Large intestine (tissue), 3 donors: ENCODE data around the gene GPR173. TPM values are rescaled to one million over a fixed set of nuclear protein-coding genes. Genes with fewer than 3 reads are reported as not detected.
A peak's percentile ranks its signal among the peaks of the same experiment; 100 is the strongest.

Experiments used
- DNase-seq, 2 donors: peaks; one replicate each; pipeline versions ENCODE4 v3.0.0 to v3.0.0-alpha.2; 2013
- H3K27ac ChIP-seq: one replicate; pipeline ENCODE4 v1.5.1; 2013; ENCODE audit warnings: low read length
- H3K27me3 ChIP-seq: 2 replicates; pipeline ENCODE4 v1.6.1; 2013; ENCODE audit warnings: low read length; ENCODE audit not compliant: control insufficient read depth, insufficient read depth
- H3K36me3 ChIP-seq: 2 replicates; pipeline ENCODE4 v1.6.1; 2013; ENCODE audit warnings: low read length; ENCODE audit not compliant: control insufficient read depth, insufficient read depth
- H3K4me1 ChIP-seq: one replicate; pipeline ENCODE4 v1.6.1; 2013; ENCODE audit warnings: low read length; ENCODE audit not compliant: control insufficient read depth, insufficient read depth
- H3K4me3 ChIP-seq: one replicate; pipeline ENCODE4 v1.5.1; 2013; ENCODE audit warnings: low read length
- H3K9me3 ChIP-seq: one replicate; pipeline ENCODE4 v1.6.1; 2013; ENCODE audit warnings: mild to moderate bottlenecking, low read depth, low read length, moderate library complexity; ENCODE audit not compliant: control insufficient read depth
- WGBS: methylation state at CpG from one replicate; pipeline ENCODE4 v1.1.5; 2013; ENCODE audit warnings: low lambda C conversion rate; ENCODE audit not compliant: insufficient coverage; 5-methylcytosine and 5-hydroxymethylcytosine counted together
- polyA plus RNA-seq: library from polyadenylated mRNA; unstranded; fragments of 120-200 nt; gene quantifications from one replicate; pipeline ENCODE4 v1.2.1, GENCODE V29; 2013

The GPR173 gene
- polyA plus RNA-seq, 1 donor = 7.8 TPM

- H3K4me3 ChIP-seq = peak overlapping the region; percentile 52
- 0% methylated on average over 1 of the region's 11 CpGs for WGBS
- DNase-seq = peak in 1 of 2 donors; percentile 42
- H3K27me3 ChIP-seq = no peaks in the 10 kb centered on the region
- H3K9me3 ChIP-seq = no peaks in the 10 kb centered on the region
- H3K36me3 ChIP-seq = peaks cover 19% of the 10 kb centered on the region
- no peaks in the 10 kb centered on the region for H3K4me1 ChIP-seq
- H3K27ac ChIP-seq = peak overlapping the region; percentile 54
These were observed 40.7 kb downstream of the GPR173 start for GRCh38 chrX:53089224-53089842.

GRCh38 chrX:53089925-53090324 lies 41.3 kb downstream of the GPR173 start:
- no peak overlapping the region for H3K4me3 ChIP-seq
- H3K27ac ChIP-seq = no peak overlapping the region
- WGBS = no CpG with 5 or more reads among the region's 2 CpGs
- H3K36me3 ChIP-seq = peaks cover 15% of the 10 kb centered on the region
- no peaks in the 10 kb centered on the region for H3K4me1 ChIP-seq
- no peaks in the 10 kb centered on the region for H3K9me3 ChIP-seq
- no peaks in the 10 kb centered on the region for H3K27me3 ChIP-seq
- DNase-seq = no peak

- Histone ChIP-seq H3K27me3 (no peaks in the 10 kb centered on the region), H3K4me3 (no peak overlapping the region), H3K36me3 (peaks cover 3% of the 10 kb centered on the region), H3K4me1 (no peaks in the 10 kb centered on the region), H3K9me3 (no peaks in the 10 kb centered on the region), H3K27ac (no peak overlapping the region)
- no peak for DNase-seq
- no CpG with 5 or more reads among the region's 2 CpGs for WGBS
These were observed 42.8 kb downstream of the GPR173 start for GRCh38 chrX:53091354-53091753.

DNA sequence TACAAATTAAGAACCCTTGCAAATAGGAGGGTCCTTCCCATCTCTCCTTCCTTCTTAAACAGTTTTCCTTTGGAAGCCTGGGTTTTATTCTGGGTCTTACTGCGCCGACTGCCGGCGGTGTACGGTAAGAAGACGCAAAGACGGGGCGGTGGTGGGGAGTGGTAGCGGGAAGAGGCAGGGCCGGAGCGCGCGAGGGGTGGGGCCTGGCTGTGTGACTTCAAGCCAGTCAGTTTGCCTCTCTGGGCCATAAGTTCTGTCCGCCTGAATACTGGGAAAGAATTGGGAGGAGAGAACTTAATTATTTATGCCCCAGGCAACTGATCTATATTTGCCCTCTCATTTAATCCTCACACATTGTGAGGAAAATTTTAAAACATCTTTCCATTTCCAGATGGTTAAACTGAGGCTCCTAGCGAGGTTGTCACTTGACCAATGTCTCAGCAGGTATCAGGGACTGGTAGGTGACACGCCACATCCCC lies 44.6 kb downstream of the GPR173 start:
- peak overlapping the region; percentile 89 for H3K27ac ChIP-seq
- WGBS = no CpG with 5 or more reads among the region's 16 CpGs
- DNase-seq = peak; percentile 51 to 69
- no peaks in the 10 kb centered on the region for H3K9me3 ChIP-seq
- no peaks in the 10 kb centered on the region for H3K36me3 ChIP-seq
- H3K4me3 ChIP-seq = peak overlapping the region; percentile 50
- H3K4me1 ChIP-seq = no peaks in the 10 kb centered on the region
- H3K27me3 ChIP-seq = no peaks in the 10 kb centered on the region

GRCh38 chrX:53093748-53094581 lies 45.4 kb downstream of the GPR173 start, which contains the start of gene KANTR:
TSS of gene KANTR (plus strand) at chrX:53094142. CDS start at chrX:53124273, 30,131 bp downstream.
- Histone ChIP-seq H3K27ac (peak within 1 kb of the TSS; percentile 89), H3K4me3 (peak within 1 kb of the TSS; percentile 79), H3K4me1 (no peaks in the 10 kb centered on the region), H3K9me3 (no peaks in the 10 kb centered on the region), H3K36me3 (no peaks in the 10 kb centered on the region), H3K27me3 (no peaks in the 10 kb centered on the region)
- peak; percentile 87 to 95 for DNase-seq
- WGBS = no CpG with 5 or more reads among the region's 67 CpGs

DNA sequence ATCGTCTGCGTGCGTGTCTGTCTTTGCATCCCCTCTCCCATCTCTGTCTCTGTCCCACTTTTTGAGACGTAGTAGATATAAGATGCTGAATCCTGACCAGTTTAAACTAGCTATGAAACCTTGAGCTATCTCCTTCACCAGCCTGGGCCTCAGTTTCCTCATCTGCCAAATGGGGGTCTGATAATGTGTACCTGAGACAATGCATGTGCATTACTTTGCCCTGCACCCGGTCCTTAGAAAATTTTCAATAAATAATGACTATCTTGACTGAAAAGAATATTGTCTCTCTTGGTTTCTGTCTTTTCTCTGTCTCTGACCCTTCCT lies 46.0 kb downstream of the GPR173 start:
- H3K9me3 ChIP-seq = no peaks in the 10 kb centered on the region
- DNase-seq = no peak
- H3K4me1 ChIP-seq = no peaks in the 10 kb centered on the region
- H3K27ac ChIP-seq = peak overlapping the region; percentile 89
- no peaks in the 10 kb centered on the region for H3K27me3 ChIP-seq
- H3K4me3 ChIP-seq = peak overlapping the region; percentile 79
- H3K36me3 ChIP-seq = no peaks in the 10 kb centered on the region
- WGBS = no CpG with 5 or more reads among the region's 5 CpGs

DNA sequence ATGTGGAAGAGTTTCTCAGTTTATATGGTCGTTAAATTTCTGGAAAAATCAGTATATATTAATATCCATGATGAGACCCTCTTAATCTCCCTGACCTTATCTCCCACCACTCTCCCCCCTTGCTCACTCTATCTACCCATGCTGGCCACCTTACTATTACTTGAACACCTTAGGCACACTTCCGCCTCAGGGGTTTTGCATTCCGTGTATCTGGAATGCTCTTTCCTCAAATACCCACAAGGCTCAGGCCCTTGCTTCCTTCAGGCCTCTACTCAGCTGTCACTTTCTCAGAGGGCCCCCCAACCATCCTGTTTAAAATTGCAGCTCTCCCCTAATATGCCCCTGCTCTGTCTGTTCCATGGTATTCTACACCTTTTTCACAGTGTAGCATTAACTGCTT lies 47.2 kb downstream of the GPR173 start:
- Histone ChIP-seq H3K27ac (no peak overlapping the region), H3K27me3 (no peaks in the 10 kb centered on the region), H3K4me1 (no peaks in the 10 kb centered on the region), H3K36me3 (no peaks in the 10 kb centered on the region), H3K9me3 (no peaks in the 10 kb centered on the region), H3K4me3 (no peak overlapping the region)
- WGBS = no CpG with 5 or more reads among the region's 3 CpGs
- no peak for DNase-seq

- Histone ChIP-seq H3K4me1 (no peaks in the 10 kb centered on the region), H3K27me3 (no peaks in the 10 kb centered on the region), H3K9me3 (no peaks in the 10 kb centered on the region), H3K27ac (no peak overlapping the region), H3K4me3 (no peak overlapping the region), H3K36me3 (peaks cover 2% of the 10 kb centered on the region)
- no peak for DNase-seq
- WGBS = no CpG with 5 or more reads among the region's 6 CpGs
These were observed 66.4 kb downstream of the GPR173 start for GRCh38 chrX:53114864-53115549.

- 86% methylated on average over 1 of the region's 2 CpGs for WGBS
- no peaks in the 10 kb centered on the region for H3K9me3 ChIP-seq
- no peaks in the 10 kb centered on the region for H3K4me1 ChIP-seq
- H3K27me3 ChIP-seq = no peaks in the 10 kb centered on the region
- no peak overlapping the region for H3K27ac ChIP-seq
- no peak for DNase-seq
- no peak overlapping the region for H3K4me3 ChIP-seq
- H3K36me3 ChIP-seq = peaks cover 2% of the 10 kb centered on the region
These were observed 66.9 kb downstream of the GPR173 start for GRCh38 chrX:53115550-53115874.

- Histone ChIP-seq H3K4me3 (no peak overlapping the region), H3K27me3 (no peaks in the 10 kb centered on the region), H3K36me3 (peaks cover 2% of the 10 kb centered on the region), H3K27ac (no peak overlapping the region), H3K4me1 (no peaks in the 10 kb centered on the region), H3K9me3 (no peaks in the 10 kb centered on the region)
- no CpG with 5 or more reads among the region's 3 CpGs for WGBS
- peak in 1 of 2 donors; percentile 7 for DNase-seq
These were observed 67.5 kb downstream of the GPR173 start for GRCh38 chrX:53116101-53116500.
